ENCODE measurements around the gene SNX4.
"Not testable (repeated sequence)": the region's sequence is repeated elsewhere in the genome, so short reads cannot be mapped to it uniquely, and the experiment has no call there.

The SNX4 gene

DNA sequence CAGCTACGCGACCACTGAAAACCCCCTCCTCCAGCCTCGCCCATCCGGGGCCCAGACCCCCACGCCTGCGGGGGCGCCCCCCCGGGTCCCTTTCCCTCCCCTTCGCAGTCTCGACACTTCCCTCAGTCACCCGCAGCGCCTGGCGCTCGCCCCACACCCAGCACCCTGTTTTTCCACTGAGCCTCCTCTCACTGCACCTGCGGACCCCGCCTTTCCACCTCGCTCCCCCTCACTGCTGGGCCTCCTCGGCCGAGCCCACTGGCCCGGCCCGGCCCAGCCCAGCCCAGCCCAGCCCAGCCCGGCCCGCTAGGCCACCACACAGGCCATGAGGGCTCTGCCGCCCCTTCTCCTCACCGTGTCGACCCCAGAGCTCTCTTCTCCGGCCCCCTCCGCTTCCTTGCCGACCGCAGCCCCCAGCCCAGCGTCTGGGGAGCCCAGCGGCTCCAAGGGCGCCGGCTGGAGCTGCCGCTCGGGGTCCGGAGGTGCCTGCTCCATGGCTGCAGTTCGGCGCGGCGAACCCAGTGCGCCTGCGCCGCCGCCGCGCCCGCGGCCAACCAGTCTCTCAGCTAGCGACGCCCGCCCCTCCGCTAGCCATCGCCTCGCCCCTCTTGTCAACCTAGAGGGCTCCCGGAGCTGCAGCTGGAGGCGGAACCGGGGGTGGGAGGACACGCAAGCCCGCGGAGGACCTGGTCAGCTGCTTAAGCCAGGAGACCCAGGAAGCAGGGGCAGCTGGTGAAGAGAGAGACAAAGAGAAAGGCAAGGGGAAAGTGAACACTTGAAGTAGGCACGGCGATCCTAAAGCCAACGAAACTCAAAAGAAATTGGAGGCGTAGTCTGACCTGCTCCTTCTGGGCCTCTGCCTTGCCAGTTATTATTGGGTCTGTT lies at the start of gene SNX4:
SNX4 (minus strand) TSS at position 525 of the 885 bp plus-strand sequence; CDS start at position 495, 30 bp downstream.
- H3K9me3 ChIP-seq (ENCODE audit: control insufficient read depth, low read length): no peaks in the 10 kb centered on the region
- peak within 1 kb of the TSS; percentile 88 for H3K4me3 ChIP-seq (ENCODE audit: low read length)
- H3K36me3 ChIP-seq (ENCODE audit: control insufficient read depth, insufficient read depth, low read length, severe bottlenecking): peaks cover 23% of the 10 kb centered on the region
- peak; percentile 98 for DNase-seq (ENCODE audit: low read depth)
- H3K27me3 ChIP-seq (replicated peaks; ENCODE audit: control insufficient read depth, insufficient read depth, low read length): no peaks in the 10 kb centered on the region
- peak within 1 kb of the TSS; percentile 96 for H3K9ac ChIP-seq (ENCODE audit: low read length)
- peaks cover 4% of the 10 kb centered on the region for H3K4me1 ChIP-seq (ENCODE audit: control insufficient read depth, insufficient read depth, low read length)

- DNase-seq (ENCODE audit: low read depth): peak; percentile 56
Measured at GRCh38 chr3:125556314-125556713, 36.3 kb upstream of the SNX4 start.

DNA sequence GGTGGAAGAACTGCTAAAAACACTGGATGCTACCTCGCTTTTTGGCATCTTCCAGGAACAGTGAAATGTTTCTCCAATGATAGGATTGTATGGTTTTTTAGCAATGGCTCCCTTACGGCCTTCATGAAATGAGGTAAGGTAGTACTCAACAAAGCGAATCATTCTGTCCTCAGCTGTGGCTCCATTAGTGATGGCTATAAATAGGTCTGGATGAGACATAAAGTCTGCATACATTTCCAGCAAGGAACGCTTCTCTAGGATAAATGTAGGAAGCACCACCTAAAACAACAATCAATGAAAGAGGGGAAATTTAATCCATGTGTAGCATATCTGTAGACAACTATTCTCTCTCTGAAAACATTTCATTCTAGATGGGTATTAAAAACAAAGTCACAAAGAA lies 32.4 kb upstream of the SNX4 start:
- Histone ChIP-seq H3K9ac (ENCODE audit: low read length) (no peak overlapping the region), H3K27me3 (replicated peaks; ENCODE audit: control insufficient read depth, insufficient read depth, low read length) (no peaks in the 10 kb centered on the region), H3K36me3 (ENCODE audit: control insufficient read depth, insufficient read depth, low read length, severe bottlenecking) (peaks cover 87% of the 10 kb centered on the region), H3K4me1 (ENCODE audit: control insufficient read depth, insufficient read depth, low read length) (no peaks in the 10 kb centered on the region), H3K4me3 (ENCODE audit: low read length) (no peak overlapping the region), H3K9me3 (ENCODE audit: control insufficient read depth, low read length) (no peaks in the 10 kb centered on the region)
- DNase-seq (ENCODE audit: low read depth): no peak

More at GRCh38 chr3:125556314-125556713, 36.3 kb upstream of the SNX4 start:
- Histone ChIP-seq H3K27me3 (replicated peaks; ENCODE audit: control insufficient read depth, insufficient read depth, low read length) (no peaks in the 10 kb centered on the region), H3K9ac (ENCODE audit: low read length) (no peak overlapping the region), H3K36me3 (ENCODE audit: control insufficient read depth, insufficient read depth, low read length, severe bottlenecking) (peaks cover 90% of the 10 kb centered on the region), H3K4me3 (ENCODE audit: low read length) (no peak overlapping the region), H3K4me1 (ENCODE audit: control insufficient read depth, insufficient read depth, low read length) (no peaks in the 10 kb centered on the region), H3K9me3 (ENCODE audit: control insufficient read depth, low read length) (no peaks in the 10 kb centered on the region)

- Histone ChIP-seq H3K36me3 (ENCODE audit: control insufficient read depth, insufficient read depth, low read length, severe bottlenecking) (peaks cover 57% of the 10 kb centered on the region), H3K9me3 (ENCODE audit: control insufficient read depth, low read length) (no peaks in the 10 kb centered on the region), H3K9ac (ENCODE audit: low read length) (no peak overlapping the region), H3K27me3 (replicated peaks; ENCODE audit: control insufficient read depth, insufficient read depth, low read length) (no peaks in the 10 kb centered on the region), H3K4me3 (ENCODE audit: low read length) (no peak overlapping the region), H3K4me1 (ENCODE audit: control insufficient read depth, insufficient read depth, low read length) (no peaks in the 10 kb centered on the region)
- no peak for DNase-seq (ENCODE audit: low read depth)
Measured at GRCh38 chr3:125528920-125529319, 8.9 kb upstream of the SNX4 start.

- Histone ChIP-seq H3K36me3 (ENCODE audit: control insufficient read depth, insufficient read depth, low read length, severe bottlenecking) (peaks cover 37% of the 10 kb centered on the region), H3K9ac (ENCODE audit: low read length) (no peak overlapping the region), H3K4me1 (ENCODE audit: control insufficient read depth, insufficient read depth, low read length) (no peaks in the 10 kb centered on the region), H3K9me3 (ENCODE audit: control insufficient read depth, low read length) (no peaks in the 10 kb centered on the region), H3K4me3 (ENCODE audit: low read length) (no peak overlapping the region), H3K27me3 (replicated peaks; ENCODE audit: control insufficient read depth, insufficient read depth, low read length) (no peaks in the 10 kb centered on the region)
- no peak for DNase-seq (ENCODE audit: low read depth)
Measured at GRCh38 chr3:125525153-125525552, 5.2 kb upstream of the SNX4 start.

DNA sequence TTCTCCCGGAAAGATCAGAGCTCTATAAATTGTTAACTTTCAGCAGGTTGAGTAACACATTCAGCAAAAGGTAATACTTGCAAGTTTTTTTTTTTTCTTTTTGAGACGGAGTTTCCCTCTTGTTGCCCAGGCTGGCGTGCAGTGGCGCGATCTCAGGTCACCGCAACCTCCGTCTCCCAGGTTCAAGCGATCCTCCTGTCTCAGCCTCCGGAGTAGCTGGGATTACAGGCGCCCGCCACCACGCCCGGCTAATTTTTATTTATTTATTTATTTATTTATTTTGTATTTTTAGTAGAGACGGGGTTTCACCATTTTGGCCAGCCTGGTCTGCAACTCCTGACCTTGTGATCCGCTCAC lies 539 bp upstream of the SNX4 start:
- not testable (repeated sequence) for H3K4me1 ChIP-seq (ENCODE audit: control insufficient read depth, insufficient read depth, low read length); H3K27me3 ChIP-seq (replicated peaks; ENCODE audit: control insufficient read depth, insufficient read depth, low read length); H3K9me3 ChIP-seq (ENCODE audit: control insufficient read depth, low read length); DNase-seq (ENCODE audit: low read depth)
- peak overlapping the region; percentile 96 for H3K9ac ChIP-seq (ENCODE audit: low read length)
- peaks cover 18% of the 10 kb centered on the region for H3K36me3 ChIP-seq (ENCODE audit: control insufficient read depth, insufficient read depth, low read length, severe bottlenecking)
- peak overlapping the region; percentile 88 for H3K4me3 ChIP-seq (ENCODE audit: low read length)

DNA sequence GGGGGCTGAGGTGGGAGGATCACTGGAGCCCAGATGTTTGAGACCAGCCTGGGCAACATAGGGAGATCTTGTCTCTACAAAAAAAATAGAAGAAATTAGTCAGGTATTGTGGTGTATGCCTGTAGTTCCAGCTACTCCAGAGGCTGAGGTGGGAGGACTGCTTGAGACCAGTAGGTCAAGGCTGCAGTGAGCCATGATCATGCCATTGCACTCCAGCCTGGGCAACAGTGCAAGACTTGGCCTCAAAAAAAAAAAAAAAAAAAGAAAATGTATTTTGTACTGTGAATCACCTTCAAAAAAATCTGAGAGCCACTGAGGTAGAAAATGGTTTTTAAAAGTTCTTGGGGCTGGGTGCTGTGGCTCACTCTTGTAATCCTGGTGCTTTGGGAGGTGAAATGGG lies 4.6 kb downstream of the SNX4 start:
- peaks cover 15% of the 10 kb centered on the region for H3K4me1 ChIP-seq (ENCODE audit: control insufficient read depth, insufficient read depth, low read length)
- H3K9me3 ChIP-seq (ENCODE audit: control insufficient read depth, low read length): no peaks in the 10 kb centered on the region
- H3K4me3 ChIP-seq (ENCODE audit: low read length): no peak overlapping the region
- no peak overlapping the region for H3K9ac ChIP-seq (ENCODE audit: low read length)
- DNase-seq (ENCODE audit: low read depth): no peak
- H3K27me3 ChIP-seq (replicated peaks; ENCODE audit: control insufficient read depth, insufficient read depth, low read length): no peaks in the 10 kb centered on the region
- H3K36me3 ChIP-seq (ENCODE audit: control insufficient read depth, insufficient read depth, low read length, severe bottlenecking): peaks cover 39% of the 10 kb centered on the region

GRCh38 chr3:125513490-125514115 lies 6.4 kb downstream of the SNX4 start:
- no peak for DNase-seq (ENCODE audit: low read depth)
- Histone ChIP-seq H3K9me3 (ENCODE audit: control insufficient read depth, low read length) (peaks cover 3% of the 10 kb centered on the region), H3K27me3 (replicated peaks; ENCODE audit: control insufficient read depth, insufficient read depth, low read length) (no peaks in the 10 kb centered on the region), H3K4me1 (ENCODE audit: control insufficient read depth, insufficient read depth, low read length) (peaks cover 11% of the 10 kb centered on the region), H3K4me3 (ENCODE audit: low read length) (no peak overlapping the region), H3K36me3 (ENCODE audit: control insufficient read depth, insufficient read depth, low read length, severe bottlenecking) (peaks cover 43% of the 10 kb centered on the region), H3K9ac (ENCODE audit: low read length) (no peak overlapping the region)

GRCh38 chr3:125512135-125512920 lies 7.7 kb downstream of the SNX4 start:
- Histone ChIP-seq H3K9ac (ENCODE audit: low read length) (no peak overlapping the region), H3K4me3 (ENCODE audit: low read length) (no peak overlapping the region), H3K4me1 (ENCODE audit: control insufficient read depth, insufficient read depth, low read length) (peaks cover 11% of the 10 kb centered on the region), H3K36me3 (ENCODE audit: control insufficient read depth, insufficient read depth, low read length, severe bottlenecking) (peaks cover 49% of the 10 kb centered on the region), H3K27me3 (replicated peaks; ENCODE audit: control insufficient read depth, insufficient read depth, low read length) (no peaks in the 10 kb centered on the region), H3K9me3 (ENCODE audit: control insufficient read depth, low read length) (peaks cover 13% of the 10 kb centered on the region)
- DNase-seq (ENCODE audit: low read depth): peak; percentile 61

GRCh38 chr3:125511420-125512118 lies 8.4 kb downstream of the SNX4 start:
- Histone ChIP-seq H3K4me3 (ENCODE audit: low read length) (no peak overlapping the region), H3K36me3 (ENCODE audit: control insufficient read depth, insufficient read depth, low read length, severe bottlenecking) (peaks cover 46% of the 10 kb centered on the region), H3K9ac (ENCODE audit: low read length) (no peak overlapping the region)

More at GRCh38 chr3:125511420-125512118, 8.4 kb downstream of the SNX4 start:
- Histone ChIP-seq H3K4me1 (ENCODE audit: control insufficient read depth, insufficient read depth, low read length) (peaks cover 11% of the 10 kb centered on the region), H3K9me3 (ENCODE audit: control insufficient read depth, low read length) (peaks cover 16% of the 10 kb centered on the region), H3K27me3 (replicated peaks; ENCODE audit: control insufficient read depth, insufficient read depth, low read length) (no peaks in the 10 kb centered on the region)
- DNase-seq (ENCODE audit: low read depth): peak; percentile 2
